Measurements from ENCODE around the gene EXTL2. TPM values are rescaled to one million over a fixed set of nuclear protein-coding genes. Genes with fewer than 3 reads are reported as not detected.

Gene EXTL2
- total RNA-seq, 1 experiment from 2014 or later: 7.2 TPM

DNA sequence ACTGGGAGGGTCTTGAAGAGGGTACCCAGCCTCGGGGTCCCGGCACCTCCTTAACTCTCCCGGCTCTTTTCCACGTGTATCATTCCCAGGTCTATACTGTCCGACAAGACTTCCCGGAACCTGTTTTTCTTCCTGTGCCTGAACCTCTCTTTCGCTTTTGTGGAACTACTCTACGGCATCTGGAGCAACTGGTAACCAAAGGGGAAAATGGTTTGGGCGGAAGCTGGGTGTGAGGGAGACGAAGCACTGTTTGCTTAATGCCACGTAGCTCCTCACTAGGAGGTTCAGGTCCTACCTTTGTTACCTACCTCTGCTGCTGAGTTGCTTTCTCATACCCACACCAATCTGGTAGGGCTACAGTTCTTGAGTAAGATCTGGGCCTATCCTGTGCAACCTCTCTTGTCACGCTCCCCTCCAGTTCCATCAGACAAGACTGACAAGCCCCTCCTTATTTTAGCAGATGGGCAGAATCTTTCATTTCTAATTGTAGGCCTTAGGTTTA is 1.9 kb upstream of the EXTL2 start:
- Histone ChIP-seq H3K27me3 (replicated peaks; ENCODE audit: control insufficient read depth, insufficient read depth, low read length) (no peaks in the 10 kb centered on the region), H3K4me3 (ENCODE audit: low read depth, low read length) (peak overlapping the region; percentile 74), H3K36me3 (ENCODE audit: control insufficient read depth, insufficient read depth, low read length) (no peaks in the 10 kb centered on the region), H3K9me3 (no peaks in the 10 kb centered on the region), H3K4me1 (no peaks in the 10 kb centered on the region)
- intact Hi-C loops (cut with micrococcal nuclease; ENCODE audit: unreplicated experiment): no loop called here
- H3K9me3 Mint-ChIP-seq (ENCODE audit: unreplicated experiment): no peaks in the 10 kb centered on the region
- no TSS peak for BruUV-seq (replicated peaks)
- CTCF ChIA-PET: no interaction called here
- H3K27ac Mint-ChIP-seq (ENCODE audit: unreplicated experiment): peak overlapping the region; percentile 95
- no peaks in the 10 kb centered on the region for H3K4me1 Mint-ChIP-seq (ENCODE audit: low read depth, unreplicated experiment)
- H3K27me3 Mint-ChIP-seq (ENCODE audit: insufficient read depth, unreplicated experiment): no peaks in the 10 kb centered on the region
- H3K36me3 Mint-ChIP-seq (ENCODE audit: insufficient read depth, unreplicated experiment): peaks cover 6% of the 10 kb centered on the region
- POLR2A ChIA-PET: no interaction called here
- peak; percentile 18 to 34 for DNase-seq
- TF ChIP-seq, protein P1, sequence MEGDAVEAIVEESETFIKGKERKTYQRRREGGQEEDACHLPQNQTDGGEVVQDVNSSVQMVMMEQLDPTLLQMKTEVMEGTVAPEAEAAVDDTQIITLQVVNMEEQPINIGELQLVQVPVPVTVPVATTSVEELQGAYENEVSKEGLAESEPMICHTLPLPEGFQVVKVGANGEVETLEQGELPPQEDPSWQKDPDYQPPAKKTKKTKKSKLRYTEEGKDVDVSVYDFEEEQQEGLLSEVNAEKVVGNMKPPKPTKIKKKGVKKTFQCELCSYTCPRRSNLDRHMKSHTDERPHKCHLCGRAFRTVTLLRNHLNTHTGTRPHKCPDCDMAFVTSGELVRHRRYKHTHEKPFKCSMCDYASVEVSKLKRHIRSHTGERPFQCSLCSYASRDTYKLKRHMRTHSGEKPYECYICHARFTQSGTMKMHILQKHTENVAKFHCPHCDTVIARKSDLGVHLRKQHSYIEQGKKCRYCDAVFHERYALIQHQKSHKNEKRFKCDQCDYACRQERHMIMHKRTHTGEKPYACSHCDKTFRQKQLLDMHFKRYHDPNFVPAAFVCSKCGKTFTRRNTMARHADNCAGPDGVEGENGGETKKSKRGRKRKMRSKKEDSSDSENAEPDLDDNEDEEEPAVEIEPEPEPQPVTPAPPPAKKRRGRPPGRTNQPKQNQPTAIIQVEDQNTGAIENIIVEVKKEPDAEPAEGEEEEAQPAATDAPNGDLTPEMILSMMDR (IDR thresholded peaks at IDR 0.05; ENCODE audit: insufficient read depth in 1 of 2, low read depth in 1 of 2, low read length in 1 of 2, severe bottlenecking in 1 of 2, unreplicated experiment in 1 of 2): no peak
- H3K4me3 Mint-ChIP-seq (ENCODE audit: unreplicated experiment): peak overlapping the region; percentile 83

DNA sequence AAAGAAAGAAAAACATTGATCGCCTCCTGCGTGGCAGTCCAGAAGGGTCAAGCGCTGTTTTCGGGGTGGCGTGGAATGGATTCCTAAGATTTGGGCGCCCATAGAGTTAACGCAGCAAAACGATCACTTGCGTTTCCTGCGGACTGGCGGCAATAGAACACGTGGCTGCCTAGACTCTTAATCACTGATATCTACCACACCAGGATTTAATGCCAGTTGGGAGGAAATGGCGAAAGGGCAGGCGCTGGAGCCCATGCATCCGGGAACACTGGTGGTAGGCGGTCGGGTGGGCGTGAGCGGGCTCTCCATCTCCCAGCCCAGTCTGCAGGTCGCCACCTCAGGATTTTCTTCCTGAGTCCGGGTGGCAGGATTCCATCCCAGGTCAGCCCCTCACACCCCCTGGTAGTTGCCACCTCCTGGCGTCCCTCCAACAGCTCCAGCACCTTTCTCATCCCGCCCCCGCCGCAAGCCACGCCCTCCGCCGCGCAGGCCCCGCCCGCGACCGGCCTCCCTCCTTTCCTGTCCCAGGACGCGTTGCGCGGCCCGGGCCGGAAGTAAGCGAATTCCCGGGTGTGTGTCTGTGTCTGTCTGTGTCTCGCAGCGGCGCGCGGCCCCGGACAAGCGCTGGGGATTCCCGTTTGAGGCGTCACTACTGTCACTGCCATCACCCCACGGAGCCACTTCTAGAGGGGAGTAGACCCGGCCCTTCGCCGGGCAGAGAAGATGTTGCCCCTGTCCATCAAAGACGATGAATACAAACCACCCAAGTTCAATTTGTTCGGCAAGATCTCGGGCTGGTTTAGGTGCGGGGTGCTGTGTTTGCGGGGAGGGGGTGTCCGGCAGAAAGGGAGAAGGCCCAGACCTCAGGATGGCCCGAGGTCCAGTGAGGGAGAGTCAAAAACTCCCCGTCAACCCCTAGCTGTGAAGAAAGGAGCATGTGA is 1.2 kb upstream of the EXTL2 start, which contains the start of gene SLC30A7:
SLC30A7 (plus strand) TSS at position 551 of the 941 bp plus-strand sequence; CDS start at position 724, 173 bp downstream.
- Histone ChIP-seq H3K4me1 (no peaks in the 10 kb centered on the region), H3K36me3 (ENCODE audit: control insufficient read depth, insufficient read depth, low read length) (no peaks in the 10 kb centered on the region), H3K9me3 (no peaks in the 10 kb centered on the region), H3K4me3 (ENCODE audit: low read depth, low read length) (peak within 1 kb of the TSS; percentile 74), H3K27me3 (replicated peaks; ENCODE audit: control insufficient read depth, insufficient read depth, low read length) (no peaks in the 10 kb centered on the region)
- no peaks in the 10 kb centered on the region for H3K4me1 Mint-ChIP-seq (ENCODE audit: low read depth, unreplicated experiment)
- peak within 1 kb of the TSS; percentile 95 for H3K27ac Mint-ChIP-seq (ENCODE audit: unreplicated experiment)
- peak; percentile 91 to 92 for DNase-seq
- ChIA-PET CTCF (no interaction called here), POLR2A (no interaction called here)
- TF ChIP-seq, protein P1 (IDR thresholded peaks at IDR 0.05; ENCODE audit: insufficient read depth in 1 of 2, low read depth in 1 of 2, low read length in 1 of 2, severe bottlenecking in 1 of 2, unreplicated experiment in 1 of 2): no peak
- no peaks in the 10 kb centered on the region for H3K27me3 Mint-ChIP-seq (ENCODE audit: insufficient read depth, unreplicated experiment)
- peaks cover 6% of the 10 kb centered on the region for H3K36me3 Mint-ChIP-seq (ENCODE audit: insufficient read depth, unreplicated experiment)
- TSS peak; percentile 31 for BruUV-seq (replicated peaks)
- H3K9me3 Mint-ChIP-seq (ENCODE audit: unreplicated experiment): no peaks in the 10 kb centered on the region
- intact Hi-C loops (cut with micrococcal nuclease; ENCODE audit: unreplicated experiment): no loop called here
- peak within 1 kb of the TSS; percentile 83 for H3K4me3 Mint-ChIP-seq (ENCODE audit: unreplicated experiment)

DNA sequence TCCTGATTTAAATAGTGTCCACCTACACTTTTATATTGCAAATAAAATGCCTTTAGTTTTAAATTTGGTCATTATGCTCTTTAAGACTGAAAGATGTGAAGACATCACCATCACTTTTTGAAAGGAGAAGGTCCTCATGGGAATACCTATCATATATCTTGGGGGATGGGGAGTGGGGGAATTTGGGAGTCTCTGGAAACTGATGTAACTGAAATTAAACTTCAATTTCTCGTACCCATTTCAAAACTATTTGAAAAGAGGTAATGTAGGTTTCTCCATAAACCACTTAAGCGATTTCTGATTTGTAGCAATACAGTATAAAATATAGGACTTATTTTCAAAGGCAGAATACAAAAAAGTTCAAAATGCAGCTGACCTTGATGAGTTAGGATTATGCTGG is 924 bp downstream of the EXTL2 start:
- no peaks in the 10 kb centered on the region for H3K4me1 ChIP-seq
- DNase-seq: no peak
- no peak overlapping the region for H3K27ac Mint-ChIP-seq (ENCODE audit: unreplicated experiment)
- no peaks in the 10 kb centered on the region for H3K9me3 Mint-ChIP-seq (ENCODE audit: unreplicated experiment)
- ChIA-PET CTCF (no interaction called here), POLR2A (no interaction called here)
- no peak overlapping the region for H3K4me3 ChIP-seq (ENCODE audit: low read depth, low read length)
- no peaks in the 10 kb centered on the region; the same call in 1 of the 2 replicates for H3K9me3 ChIP-seq
- no peaks in the 10 kb centered on the region for H3K4me1 Mint-ChIP-seq (ENCODE audit: low read depth, unreplicated experiment)
- BruUV-seq (replicated peaks): no TSS peak
- H3K36me3 Mint-ChIP-seq (ENCODE audit: insufficient read depth, unreplicated experiment): no peaks in the 10 kb centered on the region
- no peaks in the 10 kb centered on the region for H3K36me3 ChIP-seq (ENCODE audit: control insufficient read depth, insufficient read depth, low read length)
- intact Hi-C loops (cut with micrococcal nuclease; ENCODE audit: unreplicated experiment): no loop called here
- H3K27me3 Mint-ChIP-seq (ENCODE audit: insufficient read depth, unreplicated experiment): no peaks in the 10 kb centered on the region
- H3K27me3 ChIP-seq (replicated peaks; ENCODE audit: control insufficient read depth, insufficient read depth, low read length): no peaks in the 10 kb centered on the region
- H3K4me3 Mint-ChIP-seq (ENCODE audit: unreplicated experiment): peak overlapping the region; percentile 31
- TF ChIP-seq, protein P1 (IDR thresholded peaks at IDR 0.05; ENCODE audit: insufficient read depth in 1 of 2, low read depth in 1 of 2, low read length in 1 of 2, severe bottlenecking in 1 of 2, unreplicated experiment in 1 of 2): no peak
